HG02798 (cell line): ENCODE results near the gene TIGAR.

Experiments used
- ATAC-seq: cut with Tn5 transposase; IDR thresholded peaks from one replicate; pipeline ENCODE4 v1.9.1; 2021; ENCODE audit warnings: mild to moderate bottlenecking; ENCODE audit not compliant: unreplicated experiment, poor library complexity

The TIGAR gene

GRCh38 chr12:4282103-4282891, 38.7 kb upstream of the TIGAR start:
- ATAC-seq: no peak

GRCh38 chr12:4282892-4283511, 38.0 kb upstream of the TIGAR start:
- no peak for ATAC-seq

GRCh38 chr12:4283512-4284255, 37.3 kb upstream of the TIGAR start:
- no peak for ATAC-seq

- no peak for ATAC-seq
These were observed 36.7 kb upstream of the TIGAR start for GRCh38 chr12:4284306-4284705.

GRCh38 chr12:4285070-4285469, 35.9 kb upstream of the TIGAR start:
- no peak for ATAC-seq

- ATAC-seq: no peak
These were observed 34.8 kb upstream of the TIGAR start for GRCh38 chr12:4286228-4286627.

- no peak for ATAC-seq
These were observed 34.2 kb upstream of the TIGAR start for GRCh38 chr12:4286771-4287317.

GRCh38 chr12:4287325-4288211, 33.4 kb upstream of the TIGAR start:
- ATAC-seq: no peak

GRCh38 chr12:4288296-4289131, 32.5 kb upstream of the TIGAR start:
- no peak for ATAC-seq

GRCh38 chr12:4289231-4289878, 31.7 kb upstream of the TIGAR start:
- no peak for ATAC-seq

GRCh38 chr12:4289998-4290790, 30.8 kb upstream of the TIGAR start:
- no peak for ATAC-seq

GRCh38 chr12:4292341-4293073, 28.5 kb upstream of the TIGAR start:
- no peak for ATAC-seq

- no peak for ATAC-seq
These were observed 27.6 kb upstream of the TIGAR start for GRCh38 chr12:4293299-4293965.

- ATAC-seq: no peak
These were observed 27.0 kb upstream of the TIGAR start for GRCh38 chr12:4293966-4294505.

GRCh38 chr12:4296751-4297150, 24.3 kb upstream of the TIGAR start:
- ATAC-seq: no peak

GRCh38 chr12:4297617-4298016, 23.4 kb upstream of the TIGAR start:
- ATAC-seq: no peak
